ENCODE data around the gene SYTL3. TPM values are rescaled to one million over a fixed set of nuclear protein-coding genes. Genes with fewer than 3 reads are reported as not detected.

Gene SYTL3
- total RNA-seq, 2 donors from 2014 or later: 1.3 to 1.8 TPM

GRCh38 chr6:158737710-158738615, 88.1 kb downstream of the SYTL3 start:
- Histone ChIP-seq H3K36me3 (replicated peaks in 1 of 2; ENCODE audit: insufficient read depth in 1 of 2, low read depth in 2 of 2) (no peaks in the 10 kb centered on the region), H3K27ac (no peak overlapping the region), H3K27me3 (no peaks in the 10 kb centered on the region), H3K4me3 (no peak overlapping the region), H3K4me1 (no peaks in the 10 kb centered on the region), H3K9me3 (no peaks in the 10 kb centered on the region)
- TF ChIP-seq POLR2A (IDR thresholded peaks at IDR 0.05): no peak
- no peak for TF ChIP-seq CTCF (IDR thresholded peaks at IDR 0.05)
- ATAC-seq: no peak
- WGBS, 2 donors: 75 to 78% methylated on average over 10 to 12 of the region's 12 CpGs
- intact Hi-C loops (cut with DNase I): no loop called here
- DNase-seq: no peak

- TF ChIP-seq CTCF (IDR thresholded peaks at IDR 0.05): no peak
- no peak for TF ChIP-seq POLR2A (IDR thresholded peaks at IDR 0.05)
- Histone ChIP-seq H3K36me3 (replicated peaks in 1 of 2; ENCODE audit: insufficient read depth in 1 of 2, low read depth in 2 of 2) (no peaks in the 10 kb centered on the region), H3K27me3 (no peaks in the 10 kb centered on the region), H3K9me3 (no peaks in the 10 kb centered on the region), H3K27ac (no peak overlapping the region), H3K4me3 (no peak overlapping the region), H3K4me1 (no peaks in the 10 kb centered on the region)
- DNase-seq: no peak
- intact Hi-C loops (cut with DNase I): no loop called here
- 87 to 88% methylated on average over 1 of the region's 1 CpG for whole genome bisulfite sequencing, 2 donors
- no peak for ATAC-seq
These were observed 89.8 kb downstream of the SYTL3 start for GRCh38 chr6:158739673-158740072.

- no peak overlapping the region for H3K4me3 ChIP-seq
- H3K4me1 ChIP-seq: no peaks in the 10 kb centered on the region
- ATAC-seq: no peak
- no peaks in the 10 kb centered on the region for H3K9me3 ChIP-seq
- no peak for DNase-seq
- TF ChIP-seq POLR2A (IDR thresholded peaks at IDR 0.05) (no peak), CTCF (IDR thresholded peaks at IDR 0.05) (no peak)
- intact Hi-C loops (cut with DNase I): no loop called here
- WGBS, 2 donors: 75 to 87% methylated on average over 6 of the region's 6 CpGs
- H3K27ac ChIP-seq: no peak overlapping the region
- no peaks in the 10 kb centered on the region for H3K27me3 ChIP-seq
- no peaks in the 10 kb centered on the region for H3K36me3 ChIP-seq (replicated peaks in 1 of 2; ENCODE audit: insufficient read depth in 1 of 2, low read depth in 2 of 2)
These were observed 93.3 kb downstream of the SYTL3 start for GRCh38 chr6:158743033-158743651.

GRCh38 chr6:158744986-158745430, 95.2 kb downstream of the SYTL3 start:
- TF ChIP-seq POLR2A (IDR thresholded peaks at IDR 0.05) (no peak), CTCF (IDR thresholded peaks at IDR 0.05) (no peak)
- H3K9me3 ChIP-seq: no peaks in the 10 kb centered on the region
- H3K27ac ChIP-seq: no peak overlapping the region
- WGBS, 2 donors: 81 to 89% methylated on average over 5 of the region's 5 CpGs
- no peak for DNase-seq
- no peaks in the 10 kb centered on the region for H3K27me3 ChIP-seq
- H3K4me3 ChIP-seq: no peak overlapping the region
- no peaks in the 10 kb centered on the region for H3K4me1 ChIP-seq
- intact Hi-C loops (cut with DNase I): no loop called here
- H3K36me3 ChIP-seq (replicated peaks in 1 of 2; ENCODE audit: insufficient read depth in 1 of 2, low read depth in 2 of 2): no peaks in the 10 kb centered on the region
- ATAC-seq: no peak

Data from body of pancreas (tissue), 4 donors.